GM18867 (cell line): ENCODE results near the gene AGAP2.
A peak's percentile ranks its signal among the peaks of the same experiment; 100 is the strongest.
"Not testable (repeated sequence)": the region's sequence is repeated elsewhere in the genome, so short reads cannot be mapped to it uniquely, and the experiment has no call there.

Experiments used
- ATAC-seq: cut with Tn5 transposase; IDR thresholded peaks from one replicate; pipeline ENCODE4 v1.9.1; 2021; ENCODE audit warnings: mild to moderate bottlenecking, moderate library complexity; ENCODE audit not compliant: unreplicated experiment

AGAP2 gene

DNA sequence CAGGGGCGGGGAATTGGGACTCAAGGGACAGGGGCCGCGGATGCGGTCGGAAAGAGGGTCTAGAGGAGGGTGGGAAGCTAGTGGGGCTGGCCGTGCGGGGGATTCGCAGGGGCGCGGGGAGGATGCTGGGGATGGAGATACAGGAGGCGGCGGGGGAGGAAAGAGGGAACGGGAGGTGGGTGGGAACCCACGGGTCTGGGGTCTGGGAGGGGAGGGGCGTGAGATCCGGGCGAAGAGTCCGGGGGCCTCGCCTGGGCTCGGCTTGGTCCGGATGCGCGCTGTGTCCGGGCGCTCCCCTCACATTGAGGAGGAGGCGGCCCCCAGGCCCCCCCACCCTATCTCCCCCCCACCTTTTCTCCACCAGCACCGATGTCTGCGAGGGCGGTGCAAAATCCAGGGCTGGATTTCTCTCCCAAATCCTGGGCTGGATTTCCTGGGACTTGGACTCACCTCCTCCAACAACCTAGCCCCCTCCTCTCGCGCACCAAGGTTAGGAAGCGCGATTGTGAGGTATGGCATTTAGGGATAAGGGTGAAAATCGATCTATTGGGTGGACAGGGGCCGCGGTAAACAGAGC, at the start of gene AGAP2:
AGAP2 (minus strand) TSS at position 82 of the 577 bp plus-strand sequence. CDS start 496 bp downstream, outside the sequence.
- no peak for ATAC-seq

DNA sequence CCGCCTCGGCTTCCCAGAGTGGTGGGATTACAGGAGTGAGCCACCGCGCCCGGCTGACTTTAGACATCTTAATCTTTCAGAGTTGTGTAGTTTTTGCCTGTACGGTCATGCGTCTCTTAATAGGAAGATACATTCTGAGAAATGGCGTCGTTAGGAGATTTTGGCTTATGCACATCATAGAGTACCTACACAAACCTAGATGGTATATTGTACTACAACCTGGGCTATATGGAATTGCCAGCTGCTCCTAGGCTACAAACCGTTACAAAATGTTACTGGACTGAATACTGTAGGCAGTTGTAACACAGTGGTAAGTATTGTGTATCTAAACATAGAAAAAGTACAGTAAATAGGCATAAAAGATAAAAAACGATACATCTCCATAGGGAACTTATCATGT, 45.3 kb upstream of the AGAP2 start:
- no peak for ATAC-seq

GRCh38 chr12:57783466-57783801, 44.9 kb upstream of the AGAP2 start:
- ATAC-seq = no peak

- peak; percentile 83 for ATAC-seq
These were observed 44.3 kb upstream of the AGAP2 start, which contains the start of gene TSFM for GRCh38 chr12:57782608-57783465. Gene TSFM (plus strand): TSS chr12:57782787. CDS start chr12:57782802, 15 bp downstream.

GRCh38 chr12:57782243-57782607, 43.7 kb upstream of the AGAP2 start:
- peak; percentile 13 for ATAC-seq

DNA sequence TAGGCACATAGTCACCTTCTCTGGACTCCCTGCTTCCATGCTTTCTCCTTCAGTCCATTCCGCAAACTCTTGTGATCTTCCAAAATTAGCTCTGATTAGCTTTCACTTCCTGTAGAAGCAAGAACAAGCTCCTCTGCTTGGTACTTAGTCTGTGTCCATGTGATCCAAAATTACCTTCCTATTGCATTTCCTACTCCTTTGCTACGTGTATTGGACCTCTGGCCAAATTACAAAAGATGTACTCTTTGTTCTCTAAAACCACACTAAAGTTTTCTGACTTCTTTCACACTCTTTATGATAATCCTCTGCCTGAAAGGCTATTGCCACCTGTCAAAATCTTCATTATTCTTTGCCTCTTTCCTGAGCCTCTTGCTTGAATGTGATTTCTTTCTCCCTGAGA, 43.3 kb upstream of the AGAP2 start:
- ATAC-seq = no peak

GRCh38 chr12:57781244-57781643, 42.7 kb upstream of the AGAP2 start:
- ATAC-seq = no peak

DNA sequence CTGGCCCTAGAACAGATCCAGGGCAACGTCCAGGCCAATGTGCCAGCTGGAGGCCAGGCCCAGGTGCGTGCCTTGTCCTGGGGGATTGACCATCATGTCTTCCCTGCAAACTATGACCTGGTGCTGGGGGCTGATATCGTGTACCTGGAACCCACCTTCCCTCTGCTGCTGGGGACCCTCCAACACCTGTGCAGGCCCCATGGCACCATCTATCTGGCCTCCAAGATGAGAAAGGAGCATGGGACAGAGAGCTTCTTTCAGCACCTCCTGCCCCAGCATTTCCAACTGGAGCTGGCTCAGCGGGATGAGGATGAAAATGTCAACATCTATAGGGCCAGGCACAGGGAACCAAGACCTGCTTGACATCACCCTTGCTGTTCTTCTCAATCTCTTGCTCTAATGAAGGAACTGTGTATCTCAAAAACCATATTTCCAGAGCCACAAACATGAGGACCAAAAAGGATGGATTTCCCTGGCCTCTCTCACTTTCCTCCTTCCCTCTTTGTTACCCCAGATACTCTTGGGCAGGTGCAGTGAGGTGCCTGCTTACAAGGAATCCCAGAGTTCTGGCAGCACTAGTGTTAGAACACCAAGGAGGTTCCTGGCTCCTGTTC, 41.8 kb upstream of the AGAP2 start:
- ATAC-seq = no peak

GRCh38 chr12:57779736-57780135, 41.2 kb upstream of the AGAP2 start:
- no peak for ATAC-seq

DNA sequence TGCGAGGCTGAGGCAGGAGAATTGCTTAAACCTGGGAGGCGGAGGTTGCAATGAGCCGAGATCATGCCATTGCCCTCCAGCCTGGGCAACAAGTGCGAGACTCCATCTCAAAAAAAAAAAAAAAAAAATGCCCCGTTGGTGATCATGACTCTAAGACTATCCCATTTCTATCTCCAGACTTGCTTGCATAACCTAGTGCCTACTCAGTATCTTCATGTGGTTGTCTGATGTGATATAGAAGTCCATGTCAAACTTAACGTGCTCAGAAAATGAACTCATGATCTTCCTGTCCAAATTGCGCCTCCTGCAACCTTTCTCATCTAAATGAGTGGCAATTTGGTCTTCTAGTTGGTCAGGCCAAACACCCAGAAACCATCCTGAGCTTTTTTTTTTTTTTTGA, 39.4 kb upstream of the AGAP2 start:
- no peak for ATAC-seq

GRCh38 chr12:57777367-57777766, 38.8 kb upstream of the AGAP2 start:
- no peak for ATAC-seq

DNA sequence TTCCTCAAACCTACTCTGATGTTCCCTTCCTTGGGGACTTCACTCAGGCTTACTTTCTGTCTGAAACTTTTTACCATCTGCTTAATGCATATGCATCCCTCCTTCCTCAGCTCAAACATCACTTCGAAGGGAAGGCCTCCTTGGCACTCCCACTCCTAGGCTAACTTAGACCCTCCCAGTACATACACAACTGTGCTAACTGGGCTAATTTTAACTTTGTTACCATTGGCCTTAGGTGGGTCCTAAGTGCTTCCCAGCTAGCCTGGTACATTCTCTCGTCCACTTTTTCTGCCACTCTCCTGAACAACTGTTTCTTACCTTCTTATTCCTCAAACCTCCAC, 37.7 kb upstream of the AGAP2 start:
- no peak for ATAC-seq

DNA sequence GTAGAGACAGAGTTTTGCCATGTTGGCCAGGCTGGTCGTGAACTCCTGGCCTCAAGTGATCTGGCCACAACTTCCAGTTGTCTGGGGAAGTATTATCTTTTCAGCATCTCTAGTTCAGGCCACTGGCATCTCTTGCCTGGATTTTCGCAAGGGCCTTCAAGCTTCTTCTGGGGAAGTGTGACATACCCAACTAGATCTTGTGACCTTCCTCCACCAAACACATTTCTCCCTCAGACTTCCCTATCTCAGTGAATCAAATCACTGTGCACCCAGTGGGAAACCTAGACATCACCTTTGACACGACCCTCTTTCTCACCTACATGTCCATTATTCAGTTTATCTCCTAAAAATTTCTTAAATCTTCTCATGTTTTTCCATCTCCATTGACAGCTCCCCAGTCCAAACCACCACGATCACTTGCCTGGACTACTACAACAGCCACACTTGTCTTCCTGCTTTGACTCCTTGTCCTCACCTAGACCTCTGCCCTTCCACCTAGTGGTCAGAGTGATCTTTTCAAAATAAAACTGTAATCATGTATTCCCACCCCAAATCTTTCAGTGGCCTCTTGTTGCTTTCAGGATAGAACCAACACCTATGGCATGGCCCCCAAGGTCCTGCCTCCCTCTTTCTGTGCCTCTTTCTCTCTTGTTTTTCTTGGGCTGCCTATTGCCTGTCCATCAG, 37.2 kb upstream of the AGAP2 start:
- no peak for ATAC-seq

DNA sequence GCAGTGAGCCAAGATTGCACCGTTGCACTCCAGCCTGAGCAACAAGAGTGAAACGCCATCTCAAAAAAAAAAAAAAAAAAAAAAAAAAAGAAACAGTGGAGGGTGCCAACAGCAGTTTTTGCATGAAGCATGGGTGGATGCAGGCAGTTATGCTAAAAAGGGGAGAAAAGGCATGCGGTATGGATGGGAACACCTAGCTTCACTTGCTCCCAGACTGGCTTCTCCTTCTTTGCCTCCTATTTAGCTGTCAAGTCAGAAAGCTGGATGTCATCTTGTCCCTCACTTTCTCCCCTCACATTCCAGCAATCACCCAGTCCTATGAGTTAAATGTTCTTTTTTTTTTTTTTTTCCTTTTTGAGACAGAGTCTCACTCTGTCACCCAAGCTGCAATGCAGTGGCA, 36.5 kb upstream of the AGAP2 start:
- no peak for ATAC-seq

DNA sequence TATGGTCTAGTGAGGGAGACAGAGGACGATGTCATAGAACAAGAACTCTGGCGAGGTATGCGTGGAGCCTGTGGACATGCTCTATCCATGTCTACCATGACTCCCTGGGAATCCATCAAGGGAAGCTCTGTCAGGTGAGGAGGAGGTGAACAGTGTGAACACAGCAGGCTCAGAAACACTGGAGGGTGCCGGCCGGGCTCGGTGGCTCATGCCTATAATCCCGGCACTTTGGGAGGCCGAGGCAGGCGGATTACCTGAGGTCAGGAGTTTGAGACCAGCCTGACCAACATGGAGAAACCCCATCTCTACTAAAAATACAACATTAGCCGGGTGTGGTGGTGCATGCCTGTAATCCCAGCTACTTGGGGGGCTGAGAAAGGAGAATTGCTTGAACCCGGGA, 36.1 kb upstream of the AGAP2 start:
- ATAC-seq = not testable (repeated sequence)

- ATAC-seq = no peak
These were observed 34.1 kb upstream of the AGAP2 start, which contains the start of gene EEF1AKMT3 for GRCh38 chr12:57772429-57773322. Gene EEF1AKMT3 (plus strand): TSS chr12:57772614. CDS start chr12:57772725, 111 bp downstream.

DNA sequence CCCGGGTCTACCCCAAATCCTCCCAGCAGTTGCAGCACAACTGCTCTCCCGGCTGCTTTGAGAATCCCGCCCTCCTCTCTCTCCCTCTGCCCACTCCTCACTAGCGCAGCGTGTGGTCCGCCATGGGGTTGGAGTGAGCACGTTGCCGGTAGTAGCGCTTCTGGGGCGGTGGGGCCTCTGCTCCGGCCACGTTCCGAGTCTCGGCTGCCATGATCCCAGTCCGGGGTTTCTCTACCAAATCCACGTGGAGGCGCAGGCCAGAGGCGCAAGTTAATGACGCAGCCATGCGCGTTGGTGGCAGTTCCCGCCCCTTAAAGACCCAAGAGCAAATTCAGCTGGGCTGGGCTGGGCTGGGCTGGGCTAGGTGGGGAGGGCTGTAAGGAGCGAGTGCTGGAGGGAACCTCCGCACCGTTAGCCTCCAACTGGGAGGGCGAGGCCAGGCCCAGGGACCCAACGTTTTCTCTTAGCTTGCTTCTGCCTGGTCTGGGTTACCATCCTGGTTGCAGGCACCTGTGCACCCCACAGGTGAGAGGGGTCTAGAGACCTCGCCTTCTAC, 33.4 kb upstream of the AGAP2 start, which contains the start of gene METTL1:
METTL1 (minus strand) TSS at position 233 of the 556 bp plus-strand sequence; CDS start at position 211, 22 bp downstream.
- ATAC-seq = peak; percentile 78

DNA sequence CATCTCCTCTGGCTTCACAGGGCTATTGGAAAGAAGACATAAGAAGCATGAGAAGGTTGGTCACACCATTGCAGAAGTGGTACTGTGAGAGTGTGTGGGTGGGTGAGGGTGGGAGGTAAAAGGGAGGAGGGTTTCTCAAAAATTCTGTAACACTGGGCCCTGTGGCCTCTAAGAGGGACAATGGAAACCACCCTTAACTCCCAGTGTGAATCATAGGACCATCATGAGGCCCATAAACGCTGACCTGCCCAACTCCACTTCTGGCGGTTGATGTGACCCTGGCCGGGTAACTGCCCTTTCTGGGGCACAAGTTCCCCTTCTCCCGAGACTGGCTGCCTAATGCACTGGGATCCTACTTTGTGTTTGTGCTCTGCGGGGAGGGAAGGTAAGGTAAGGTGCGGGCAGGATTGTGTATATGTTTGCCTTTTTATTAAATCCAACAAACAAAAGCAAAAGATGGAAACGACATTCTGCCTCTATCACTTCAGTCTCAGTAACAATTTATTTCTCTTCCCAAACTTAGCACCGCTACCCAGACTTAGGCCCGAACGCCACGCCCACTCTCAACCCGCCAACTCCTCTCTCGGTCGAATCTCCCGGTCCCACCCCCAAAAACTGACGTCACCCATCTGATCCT, 32.8 kb upstream of the AGAP2 start:
- ATAC-seq = peak; percentile 67

DNA sequence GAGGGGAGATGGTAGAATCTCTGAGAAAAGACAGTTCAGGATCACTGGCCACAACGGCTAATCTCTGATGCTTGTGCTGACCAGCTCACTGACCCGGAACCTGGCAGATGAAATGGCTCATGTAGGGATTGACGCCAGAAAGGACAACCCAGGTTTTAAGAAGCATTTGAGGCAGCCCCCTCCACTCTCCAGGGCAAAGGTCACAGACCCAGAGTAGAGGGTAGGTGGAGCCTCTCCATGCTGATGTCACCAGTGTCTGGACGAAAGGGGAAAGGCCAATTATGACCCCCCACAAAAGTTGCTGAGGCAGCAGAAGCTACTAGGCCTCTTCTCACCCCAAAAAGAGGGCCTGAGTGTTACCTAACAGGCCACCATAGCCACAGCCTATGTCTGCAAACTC, 32.2 kb upstream of the AGAP2 start:
- ATAC-seq = no peak

DNA sequence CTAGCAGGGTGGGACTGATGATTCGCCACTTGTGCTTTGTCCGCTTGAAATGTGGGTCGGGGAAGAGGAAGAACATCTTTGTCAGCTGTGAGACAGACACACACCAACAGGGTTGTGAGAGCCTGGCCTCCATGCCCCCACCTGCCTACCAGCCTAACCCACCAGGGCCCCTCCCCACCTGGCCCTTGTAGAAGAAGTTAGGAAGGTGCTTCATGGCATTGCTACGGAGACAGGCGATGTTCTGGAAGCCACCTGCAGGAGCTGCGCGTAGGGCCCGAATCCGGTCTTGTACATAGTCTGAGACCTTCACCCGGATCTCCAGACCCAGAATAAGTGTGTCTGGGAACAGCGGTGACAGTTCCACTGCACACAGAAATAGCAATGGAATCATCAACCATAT, 31.1 kb upstream of the AGAP2 start:
- no peak for ATAC-seq
